ENCODE measurements around the gene SMCO1. TPM values are rescaled to one million over a fixed set of nuclear protein-coding genes. Genes with fewer than 3 reads are reported as not detected.
"Not testable (repeated sequence)": the region's sequence is repeated elsewhere in the genome, so short reads cannot be mapped to it uniquely, and the experiment has no call there.

Gene SMCO1
- total RNA-seq, 6 donors from 2014 or later, result not detected

GRCh38 chr3:196557236-196557635 is 42.1 kb upstream of the SMCO1 start:
- ATAC-seq (ENCODE audit: low FRiP score in 2 of 2), result no peak
- Histone ChIP-seq H3K27ac (no peak overlapping the region), H3K36me3 (peaks cover 0 to 44% (median 7%) of the 10 kb centered on the region in 4 donors)

DNA sequence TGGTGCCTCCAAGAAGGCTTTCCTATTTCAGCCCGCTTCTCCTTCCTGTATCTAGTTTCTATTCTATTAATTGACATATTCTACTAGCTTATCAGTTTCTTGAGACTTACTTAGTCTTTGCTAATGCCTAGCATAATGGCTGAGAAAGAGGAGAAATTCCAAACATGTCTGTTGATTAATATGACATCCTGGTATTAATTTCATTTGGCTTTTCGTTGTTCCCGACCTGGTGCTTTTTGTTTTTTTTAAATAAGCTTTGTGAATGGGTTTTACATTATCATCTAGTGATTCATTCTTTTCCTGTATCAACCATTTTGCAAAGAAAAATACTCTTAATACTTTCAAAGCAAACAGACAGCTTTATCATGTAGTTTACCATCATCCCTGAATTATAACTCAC is 40.1 kb upstream of the SMCO1 start:
- no peak overlapping the region for H3K27ac ChIP-seq
- no peaks in the 10 kb centered on the region for H3K4me1 ChIP-seq
- WGBS, 2 donors, result 83% methylated on average over 3 of the region's 3 CpGs
- no peak for ATAC-seq (ENCODE audit: low FRiP score in 2 of 2)
- peaks cover 0 to 33% (median under 1%) of the 10 kb centered on the region in 4 donors for H3K36me3 ChIP-seq
- DNase-seq, result no peak
- no peaks in the 10 kb centered on the region for H3K27me3 ChIP-seq
- H3K9me3 ChIP-seq, result no peaks in the 10 kb centered on the region
- H3K4me3 ChIP-seq, result no peak overlapping the region
- TF ChIP-seq POLR2A (IDR thresholded peaks at IDR 0.05), result no peak
- TF ChIP-seq EP300 (IDR thresholded peaks at IDR 0.05), result no peak
- TF ChIP-seq POLR2AphosphoS5 (IDR thresholded peaks at IDR 0.05), result no peak
- TF ChIP-seq, protein P1, sequence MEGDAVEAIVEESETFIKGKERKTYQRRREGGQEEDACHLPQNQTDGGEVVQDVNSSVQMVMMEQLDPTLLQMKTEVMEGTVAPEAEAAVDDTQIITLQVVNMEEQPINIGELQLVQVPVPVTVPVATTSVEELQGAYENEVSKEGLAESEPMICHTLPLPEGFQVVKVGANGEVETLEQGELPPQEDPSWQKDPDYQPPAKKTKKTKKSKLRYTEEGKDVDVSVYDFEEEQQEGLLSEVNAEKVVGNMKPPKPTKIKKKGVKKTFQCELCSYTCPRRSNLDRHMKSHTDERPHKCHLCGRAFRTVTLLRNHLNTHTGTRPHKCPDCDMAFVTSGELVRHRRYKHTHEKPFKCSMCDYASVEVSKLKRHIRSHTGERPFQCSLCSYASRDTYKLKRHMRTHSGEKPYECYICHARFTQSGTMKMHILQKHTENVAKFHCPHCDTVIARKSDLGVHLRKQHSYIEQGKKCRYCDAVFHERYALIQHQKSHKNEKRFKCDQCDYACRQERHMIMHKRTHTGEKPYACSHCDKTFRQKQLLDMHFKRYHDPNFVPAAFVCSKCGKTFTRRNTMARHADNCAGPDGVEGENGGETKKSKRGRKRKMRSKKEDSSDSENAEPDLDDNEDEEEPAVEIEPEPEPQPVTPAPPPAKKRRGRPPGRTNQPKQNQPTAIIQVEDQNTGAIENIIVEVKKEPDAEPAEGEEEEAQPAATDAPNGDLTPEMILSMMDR (IDR thresholded peaks at IDR 0.05), result no peak

More at GRCh38 chr3:196557236-196557635, 42.1 kb upstream of the SMCO1 start:
- no peak for DNase-seq
- TF ChIP-seq POLR2AphosphoS5 (IDR thresholded peaks at IDR 0.05) (no peak), EP300 (IDR thresholded peaks at IDR 0.05) (no peak), POLR2A (IDR thresholded peaks at IDR 0.05) (no peak)
- TF ChIP-seq, protein P1 (IDR thresholded peaks at IDR 0.05), result no peak
- Histone ChIP-seq H3K27me3 (no peaks in the 10 kb centered on the region), H3K9me3 (no peaks in the 10 kb centered on the region), H3K4me3 (no peak overlapping the region), H3K4me1 (no peaks in the 10 kb centered on the region)
- WGBS, 2 donors, result 85 to 86% methylated on average over 5 of the region's 5 CpGs

DNA sequence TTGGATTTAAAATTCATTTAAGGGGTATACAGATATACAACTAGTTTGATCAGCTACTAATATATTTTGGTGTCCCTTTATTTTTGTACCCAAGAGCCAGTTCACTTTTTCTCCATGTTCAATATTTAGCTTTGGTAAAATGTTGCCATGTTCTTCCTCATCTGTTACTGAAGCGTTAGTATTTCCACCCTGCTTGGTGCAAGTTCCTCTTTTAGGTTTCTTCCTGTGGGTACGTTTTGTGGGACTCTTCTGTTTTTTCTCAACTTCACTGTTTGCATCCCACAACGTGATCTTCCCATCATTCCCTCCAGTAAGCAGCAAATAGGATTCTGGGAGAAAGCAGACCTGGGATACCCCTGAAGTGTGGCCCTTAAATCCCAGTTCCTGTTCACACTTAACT is 39.1 kb upstream of the SMCO1 start:
- WGBS, 2 donors, result 62 to 63% methylated on average over 3 of the region's 3 CpGs
- Histone ChIP-seq H3K9me3 (peaks cover 0 to 5% (median 2%) of the 10 kb centered on the region in 4 donors), H3K27ac (no peak overlapping the region), H3K27me3 (no peaks in the 10 kb centered on the region), H3K4me1 (no peaks in the 10 kb centered on the region), H3K36me3 (peaks cover 0 to 22% (median 0%) of the 10 kb centered on the region in 4 donors), H3K4me3 (no peak overlapping the region)
- TF ChIP-seq POLR2A (IDR thresholded peaks at IDR 0.05) (no peak), POLR2AphosphoS5 (IDR thresholded peaks at IDR 0.05) (no peak), EP300 (IDR thresholded peaks at IDR 0.05) (no peak)
- TF ChIP-seq, protein P1 (IDR thresholded peaks at IDR 0.05), result no peak
- ATAC-seq (ENCODE audit: low FRiP score in 2 of 2), result peak in 1 of 2 donors; percentile 53
- DNase-seq, result no peak

GRCh38 chr3:196553551-196553950 is 38.4 kb upstream of the SMCO1 start:
- Histone ChIP-seq H3K4me3 (no peak overlapping the region), H3K27ac (no peak overlapping the region), H3K4me1 (no peaks in the 10 kb centered on the region), H3K9me3 (peaks cover 0 to 7% (median 2%) of the 10 kb centered on the region in 4 donors), H3K27me3 (no peaks in the 10 kb centered on the region), H3K36me3 (peaks cover 0 to 17% (median 0%) of the 10 kb centered on the region in 4 donors)
- ATAC-seq (ENCODE audit: low FRiP score in 2 of 2), result no peak
- TF ChIP-seq POLR2A (IDR thresholded peaks at IDR 0.05), result no peak
- TF ChIP-seq EP300 (IDR thresholded peaks at IDR 0.05), result no peak
- TF ChIP-seq, protein P1 (IDR thresholded peaks at IDR 0.05), result no peak
- no peak for TF ChIP-seq POLR2AphosphoS5 (IDR thresholded peaks at IDR 0.05)
- DNase-seq, result no peak
- 94 to 96% methylated on average over 9 of the region's 9 CpGs for WGBS, 2 donors

- H3K36me3 ChIP-seq, result peaks cover 0 to 17% (median 0%) of the 10 kb centered on the region in 4 donors
- no peak for DNase-seq
- no peaks in the 10 kb centered on the region for H3K27me3 ChIP-seq
- ATAC-seq (ENCODE audit: low FRiP score in 2 of 2), result no peak
- 97% methylated on average over 5 of the region's 5 CpGs for WGBS, 2 donors
- H3K4me3 ChIP-seq, result no peak overlapping the region
- H3K9me3 ChIP-seq, result peaks cover 0 to 7% (median 2%) of the 10 kb centered on the region in 4 donors
- no peak overlapping the region for H3K27ac ChIP-seq
- TF ChIP-seq EP300 (IDR thresholded peaks at IDR 0.05) (no peak), POLR2AphosphoS5 (IDR thresholded peaks at IDR 0.05) (no peak), POLR2A (IDR thresholded peaks at IDR 0.05) (no peak)
- TF ChIP-seq, protein P1 (IDR thresholded peaks at IDR 0.05), result no peak
- no peaks in the 10 kb centered on the region for H3K4me1 ChIP-seq
Measured at GRCh38 chr3:196552253-196552652, 37.1 kb upstream of the SMCO1 start.

DNA sequence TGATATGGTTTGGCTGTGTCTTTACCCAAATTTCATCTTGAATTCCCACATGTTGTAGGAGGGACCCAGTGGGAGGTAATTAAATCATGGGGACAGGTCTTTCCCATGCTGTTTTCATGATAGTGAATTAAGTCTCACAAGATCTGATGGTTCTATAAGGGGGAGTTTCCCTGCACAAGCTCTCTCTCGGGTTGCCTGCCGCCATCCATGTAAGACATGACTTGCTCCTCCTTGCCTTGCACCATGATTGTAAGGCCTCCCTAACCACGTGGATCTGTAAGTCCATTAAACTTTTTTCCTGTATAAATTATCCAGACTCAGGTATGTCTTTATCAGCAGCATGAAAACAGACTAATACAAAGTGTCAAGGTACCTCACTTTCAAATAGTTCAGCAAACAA is 35.0 kb upstream of the SMCO1 start:
- H3K36me3 ChIP-seq, result peaks cover 0 to 17% (median 0%) of the 10 kb centered on the region in 4 donors
- H3K27me3 ChIP-seq; ATAC-seq (ENCODE audit: low FRiP score in 2 of 2); H3K9me3 ChIP-seq; H3K27ac ChIP-seq; DNase-seq; H3K4me1 ChIP-seq; H3K4me3 ChIP-seq: not testable (repeated sequence)
- WGBS, 2 donors, result 88 to 93% methylated on average over 3 of the region's 3 CpGs

GRCh38 chr3:196549312-196549711 is 34.2 kb upstream of the SMCO1 start:
- H3K4me3 ChIP-seq; H3K27me3 ChIP-seq; DNase-seq; H3K9me3 ChIP-seq; H3K27ac ChIP-seq; H3K4me1 ChIP-seq; ATAC-seq (ENCODE audit: low FRiP score in 2 of 2): not testable (repeated sequence)
- peaks cover 0 to 13% (median 0%) of the 10 kb centered on the region in 4 donors for H3K36me3 ChIP-seq
- WGBS, 2 donors, result 100% methylated on average over 1 of the region's 1 CpG; no CpG with 5 or more reads in 1 of the 2 donors

All from upper lobe of left lung (tissue), 6 donors.